Neural cell (in vitro differentiated cells): ENCODE data around the gene TSC22D3. TPM values are rescaled to one million over a fixed set of nuclear protein-coding genes. Genes with fewer than 3 reads are reported as not detected.
"Not testable (repeated sequence)": the region's sequence is repeated elsewhere in the genome, so short reads cannot be mapped to it uniquely, and the experiment has no call there.

Source experiments
- H2AFZ ChIP-seq: fragments of 200-600, 300-800 bp; sonication (generic), shearing (Covaris generic); 2 replicates; pipeline ENCODE4 v1.6.0; 2014; ENCODE audit warnings: low read depth, mild to moderate bottlenecking, antibody characterized with exemption, low read length, moderate library complexity
- H3F3A ChIP-seq: fragments of 200-600 bp; shearing (Covaris generic); 2 replicates; pipeline ENCODE4 v1.6.1; 2016; ENCODE audit warnings: mild to moderate bottlenecking, moderate library complexity, mixed read lengths, antibody characterized with exemption, low read length; ENCODE audit not compliant: insufficient read depth, poor library complexity, severe bottlenecking
- H3K27ac ChIP-seq: fragments of 200-600, 300-800 bp; sonication (generic), shearing (Covaris generic); 2 replicates; pipeline ENCODE4 v1.5.1; 2014; ENCODE audit warnings: mild to moderate bottlenecking, low read length, moderate library complexity
- H3K27me3 ChIP-seq: fragments of 300-800, 200-600 bp; sonication (generic), shearing (Covaris generic); 2 replicates; pipeline ENCODE4 v1.6.0; 2014; ENCODE audit warnings: mild to moderate bottlenecking, low read depth, low read length, moderate library complexity; ENCODE audit not compliant: insufficient read depth
- H3K36me3 ChIP-seq: fragments of 300-800, 200-600 bp; sonication (generic), shearing (Covaris generic); 2 replicates; pipeline ENCODE4 v1.5.1; 2014; ENCODE audit warnings: mild to moderate bottlenecking, antibody characterized with exemption, low read length, moderate library complexity; ENCODE audit not compliant: insufficient read depth
- H3K4me2 ChIP-seq: fragments of 300-800, 200-600 bp; sonication (generic), shearing (Covaris generic); 2 replicates; pipeline ENCODE4 v1.6.0; 2014; ENCODE audit warnings: mild to moderate bottlenecking, low read length
- H3K4me3 ChIP-seq: fragments of 300-800, 200-600 bp; sonication (generic), shearing (Covaris generic); 2 replicates; pipeline ENCODE4 v1.5.1; 2014; ENCODE audit warnings: mild to moderate bottlenecking, low read length, moderate library complexity
- H3K79me2 ChIP-seq: fragments of 200-600 bp; shearing (Covaris generic); replicated peaks from 2 replicates; pipeline ENCODE4 v1.6.0; 2014; ENCODE audit warnings: mild to moderate bottlenecking, low read length, moderate library complexity; ENCODE audit not compliant: insufficient read depth
- H3K9ac ChIP-seq: fragments of 300-800, 200-600 bp; sonication (generic), shearing (Covaris generic); 2 replicates; pipeline ENCODE4 v1.6.1; 2016; ENCODE audit warnings: mild to moderate bottlenecking, low read length, mixed read lengths
- H3K9me2 ChIP-seq: fragments of 200-600 bp; shearing (Covaris generic); 2 replicates; pipeline ENCODE4 v1.6.1; 2016; ENCODE audit warnings: mild to moderate bottlenecking, low read length, mixed read lengths; ENCODE audit not compliant: insufficient read depth
- H3K9me3 ChIP-seq: fragments of 200-600, 300-800 bp; sonication (generic), shearing (Covaris generic); 2 replicates; pipeline ENCODE4 v1.6.1; 2016; ENCODE audit warnings: mild to moderate bottlenecking, mixed run types, low read length, moderate library complexity, mixed read lengths
- H4K20me1 ChIP-seq: fragments of 200-600 bp; shearing (Covaris generic); 2 replicates; pipeline ENCODE4 v1.6.1; 2016; ENCODE audit warnings: mild to moderate bottlenecking, mixed run types; ENCODE audit not compliant: insufficient read depth
- CTCF ChIP-seq: fragments of 450-650 bp; IDR thresholded peaks from 2 replicates; pipeline ENCODE4 v1.5.1; 2014; ENCODE audit warnings: antibody characterized with exemption, mild to moderate bottlenecking, moderate library complexity; ENCODE audit not compliant: poor library complexity, severe bottlenecking
- EP300 ChIP-seq: fragments of 450-650 bp; conservative IDR thresholded peaks from 2 replicates; pipeline ENCODE4 v1.6.1; 2014; ENCODE audit warnings: antibody characterized with exemption, mild to moderate bottlenecking, moderate library complexity; ENCODE audit not compliant: poor library complexity, severe bottlenecking
- EZH2 ChIP-seq: fragments of 200-600, 300-800 bp; shearing (Covaris generic), sonication (generic); IDR thresholded peaks from 2 replicates; pipeline ENCODE4 v1.6.1; 2014; ENCODE audit warnings: antibody characterized with exemption, low read length, borderline replicate concordance, mild to moderate bottlenecking; ENCODE audit not compliant: insufficient read depth, poor library complexity, severe bottlenecking
- MXI1 ChIP-seq: fragments of 450-650 bp; conservative IDR thresholded peaks from 2 replicates; pipeline ENCODE4 v1.6.1; 2014; ENCODE audit warnings: antibody characterized with exemption, mild to moderate bottlenecking; ENCODE audit not compliant: poor library complexity, severe bottlenecking
- POLR2AphosphoS5 ChIP-seq: IDR thresholded peaks from 2 replicates; pipeline ENCODE4 v1.6.1; 2012
- RAD21 ChIP-seq: fragments of 450-650 bp; conservative IDR thresholded peaks from 2 replicates; pipeline ENCODE4 v1.6.1; 2014; ENCODE audit warnings: antibody characterized with exemption, mild to moderate bottlenecking, moderate library complexity
- REST ChIP-seq: IDR thresholded peaks from 2 replicates; pipeline ENCODE4 v1.6.1; 2012; ENCODE audit warnings: borderline replicate concordance
- SMC3 ChIP-seq: fragments of 450-650 bp; conservative IDR thresholded peaks from 2 replicates; pipeline ENCODE4 v1.6.1; 2014; ENCODE audit warnings: antibody characterized with exemption, mild to moderate bottlenecking, moderate library complexity; ENCODE audit not compliant: poor library complexity
- TAF1 ChIP-seq: IDR thresholded peaks from 2 replicates; pipeline ENCODE4 v1.6.1; 2012; ENCODE audit warnings: low read depth
- polyA plus RNA-seq: library from polyadenylated mRNA; depleted of rRNA; stranded (reverse); fragments of >200 nt; gene quantifications from 2 replicates; pipeline ENCODE4 v1.2.3, GENCODE V29; 2014

TSC22D3 gene
- polyA plus RNA-seq, 1 donor from 2014 or later = 96.8 TPM

GRCh38 chrX:107686026-107686425 is 89.6 kb downstream of the TSC22D3 start:
- no peaks in the 10 kb centered on the region for H3K9me3 ChIP-seq
- H3K36me3 ChIP-seq = no peaks in the 10 kb centered on the region
- H3K9me2 ChIP-seq = no peaks in the 10 kb centered on the region
- H2AFZ ChIP-seq = no peak overlapping the region
- H3F3A ChIP-seq = no peaks in the 10 kb centered on the region
- H3K27ac ChIP-seq = no peak overlapping the region
- TF ChIP-seq CTCF (no peak), TAF1 (no peak), REST (no peak), EP300 (no peak)
- H4K20me1 ChIP-seq = no peaks in the 10 kb centered on the region
- no peaks in the 10 kb centered on the region for H3K27me3 ChIP-seq
- no peak overlapping the region for H3K9ac ChIP-seq
- no peak overlapping the region for H3K4me2 ChIP-seq
- H3K79me2 ChIP-seq = no peaks in the 10 kb centered on the region
- H3K4me3 ChIP-seq = no peak overlapping the region

DNA sequence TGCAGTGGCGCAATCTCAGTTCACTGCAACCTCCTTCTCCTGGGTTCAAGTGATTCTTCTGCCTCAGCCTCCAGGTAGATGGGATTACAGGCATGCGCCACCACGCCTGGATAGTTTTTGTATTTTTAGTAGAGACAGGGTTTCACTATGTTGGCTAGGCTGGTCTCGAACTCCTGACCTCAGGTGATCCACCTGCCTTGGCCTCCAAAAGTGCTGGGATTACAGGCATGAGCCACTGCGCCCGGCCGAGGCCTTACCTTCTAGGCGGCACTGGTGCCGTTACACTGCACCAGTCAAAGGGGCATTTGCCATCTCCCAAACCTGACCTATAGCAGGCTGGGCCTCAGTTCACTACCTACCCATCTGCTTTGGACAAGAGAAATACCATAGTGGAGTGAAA is 90.0 kb downstream of the TSC22D3 start:
- H2AFZ ChIP-seq, H3K9ac ChIP-seq, H3K27me3 ChIP-seq, H3K27ac ChIP-seq, H3F3A ChIP-seq, H3K4me3 ChIP-seq, H4K20me1 ChIP-seq, H3K9me2 ChIP-seq, H3K36me3 ChIP-seq, H3K9me3 ChIP-seq, H3K4me2 ChIP-seq, H3K79me2 ChIP-seq: not testable (repeated sequence)

DNA sequence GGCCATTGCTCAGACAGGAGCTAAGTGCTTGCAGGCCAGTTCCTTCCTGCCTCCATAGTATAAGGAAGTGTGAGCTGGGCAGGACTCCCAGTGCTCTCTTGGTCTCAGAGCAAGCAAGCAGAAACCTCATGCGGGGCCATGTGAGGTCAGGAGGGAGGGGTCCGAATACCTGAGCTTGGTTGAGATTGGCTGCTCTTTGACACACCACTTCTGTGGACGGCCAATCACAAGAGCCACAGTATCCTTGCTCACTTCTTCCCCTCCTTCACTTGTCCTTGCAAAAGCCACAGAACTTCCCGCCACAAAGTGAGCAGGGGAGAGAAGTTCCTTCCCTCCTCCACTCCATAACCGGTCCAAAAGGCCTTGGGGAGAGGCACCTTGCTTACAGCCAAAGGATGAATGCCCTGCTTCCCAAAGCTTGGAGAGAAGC is 90.6 kb downstream of the TSC22D3 start:
- Histone ChIP-seq H3K4me2 (no peak overlapping the region), H3K4me3 (no peak overlapping the region), H3F3A (no peaks in the 10 kb centered on the region), H3K9ac (no peak overlapping the region), H4K20me1 (no peaks in the 10 kb centered on the region), H3K27ac (no peak overlapping the region), H3K79me2 (no peaks in the 10 kb centered on the region), H2AFZ (no peak overlapping the region), H3K9me3 (no peaks in the 10 kb centered on the region), H3K27me3 (no peaks in the 10 kb centered on the region), H3K36me3 (no peaks in the 10 kb centered on the region), H3K9me2 (no peaks in the 10 kb centered on the region)
- TF ChIP-seq MXI1 (no peak), RAD21 (no peak), EZH2 (no peak), SMC3 (no peak), REST (no peak), POLR2AphosphoS5 (no peak), CTCF (no peak), EP300 (no peak), TAF1 (no peak)
